Panc1 (cell line): ENCODE measurements around the gene RFFL.

ENCODE experiments used
- POLR2AphosphoS5 ChIP-seq: IDR thresholded peaks from 2 replicates; pipeline ENCODE4 v1.6.1; 2012; ENCODE audit warnings: mild to moderate bottlenecking, low read depth, low read length, moderate library complexity
- REST ChIP-seq, 2 experiments: IDR thresholded peaks; 2 replicates each; pipeline ENCODE4 v1.6.1; 2011 to 2012; ENCODE audit warnings: low read depth in 2 of 2, control low read depth in 1 of 2, low read length in 1 of 2, mild to moderate bottlenecking in 1 of 2, moderate library complexity in 1 of 2; ENCODE audit not compliant: insufficient read depth in 1 of 2
- TF ChIP-seq, protein P1 (sequence below): fragments of 450-650 bp; IDR thresholded peaks from 2 replicates; pipeline ENCODE4 v1.5.1; 2017; ENCODE audit warnings: mild to moderate bottlenecking

- TF ChIP-seq, protein P1, sequence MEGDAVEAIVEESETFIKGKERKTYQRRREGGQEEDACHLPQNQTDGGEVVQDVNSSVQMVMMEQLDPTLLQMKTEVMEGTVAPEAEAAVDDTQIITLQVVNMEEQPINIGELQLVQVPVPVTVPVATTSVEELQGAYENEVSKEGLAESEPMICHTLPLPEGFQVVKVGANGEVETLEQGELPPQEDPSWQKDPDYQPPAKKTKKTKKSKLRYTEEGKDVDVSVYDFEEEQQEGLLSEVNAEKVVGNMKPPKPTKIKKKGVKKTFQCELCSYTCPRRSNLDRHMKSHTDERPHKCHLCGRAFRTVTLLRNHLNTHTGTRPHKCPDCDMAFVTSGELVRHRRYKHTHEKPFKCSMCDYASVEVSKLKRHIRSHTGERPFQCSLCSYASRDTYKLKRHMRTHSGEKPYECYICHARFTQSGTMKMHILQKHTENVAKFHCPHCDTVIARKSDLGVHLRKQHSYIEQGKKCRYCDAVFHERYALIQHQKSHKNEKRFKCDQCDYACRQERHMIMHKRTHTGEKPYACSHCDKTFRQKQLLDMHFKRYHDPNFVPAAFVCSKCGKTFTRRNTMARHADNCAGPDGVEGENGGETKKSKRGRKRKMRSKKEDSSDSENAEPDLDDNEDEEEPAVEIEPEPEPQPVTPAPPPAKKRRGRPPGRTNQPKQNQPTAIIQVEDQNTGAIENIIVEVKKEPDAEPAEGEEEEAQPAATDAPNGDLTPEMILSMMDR = no peak
- TF ChIP-seq REST (IDR thresholded peaks at IDR 0.05; ENCODE audit: insufficient read depth in 1 of 2, low read depth in 2 of 2, low read length in 1 of 2) = no peak
- TF ChIP-seq POLR2AphosphoS5 = no peak
Observed at GRCh38 chr17:34997355-34997862, 66.1 kb downstream of the RFFL start.
